NCI-H146 (cell line): ENCODE measurements around the gene CDKN1A.
"Not testable (repeated sequence)": the region's sequence is repeated elsewhere in the genome, so short reads cannot be mapped to it uniquely, and the experiment has no call there.

ENCODE experiments used
- DNase-seq: peaks from one replicate; lab custom pipeline; 2025; lab: John Stamatoyannopoulos, UW

CDKN1A gene

DNA sequence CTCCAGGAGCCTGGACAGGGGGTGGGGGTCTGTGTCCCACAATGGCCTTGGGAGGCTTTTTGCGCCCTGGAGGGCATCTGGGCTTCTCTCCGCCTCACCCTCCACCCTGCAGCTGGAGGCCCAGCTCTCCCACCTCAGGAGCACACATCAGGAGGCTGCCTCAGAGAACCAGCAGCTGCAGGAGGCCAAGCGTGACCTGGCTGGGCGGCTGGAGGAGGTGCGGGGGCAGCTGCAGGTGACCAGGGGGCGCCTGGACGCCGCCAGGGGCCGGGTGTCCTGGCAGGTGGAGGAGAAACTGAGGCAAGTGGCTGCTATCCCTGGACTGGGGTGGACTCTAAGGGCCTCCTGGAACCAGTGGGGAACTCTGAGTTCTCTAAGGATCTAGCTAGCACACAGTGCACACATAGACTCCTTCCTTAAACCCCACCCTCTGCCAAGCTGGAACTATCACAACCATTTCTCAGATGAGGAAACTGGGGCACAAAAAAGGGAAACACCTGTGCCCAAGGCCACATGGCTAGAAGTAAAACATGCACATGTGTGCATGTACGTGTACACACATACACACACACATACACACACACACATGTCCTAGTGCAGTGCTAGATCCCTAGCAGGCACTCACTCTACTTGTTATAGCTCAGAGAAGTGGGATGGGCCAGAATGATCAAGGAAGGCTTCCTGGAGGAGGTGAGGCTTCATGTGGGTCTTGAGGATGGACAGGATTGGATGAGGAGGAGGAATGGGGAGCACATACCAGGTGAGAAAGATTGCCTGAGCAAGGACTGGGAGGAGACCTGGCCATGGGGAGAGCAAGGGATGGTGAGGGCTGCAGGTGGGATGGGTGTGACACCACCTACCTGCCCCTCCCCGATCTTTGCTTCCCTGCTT, 42.0 kb downstream of the CDKN1A start:
- DNase-seq = peak; percentile 48

DNA sequence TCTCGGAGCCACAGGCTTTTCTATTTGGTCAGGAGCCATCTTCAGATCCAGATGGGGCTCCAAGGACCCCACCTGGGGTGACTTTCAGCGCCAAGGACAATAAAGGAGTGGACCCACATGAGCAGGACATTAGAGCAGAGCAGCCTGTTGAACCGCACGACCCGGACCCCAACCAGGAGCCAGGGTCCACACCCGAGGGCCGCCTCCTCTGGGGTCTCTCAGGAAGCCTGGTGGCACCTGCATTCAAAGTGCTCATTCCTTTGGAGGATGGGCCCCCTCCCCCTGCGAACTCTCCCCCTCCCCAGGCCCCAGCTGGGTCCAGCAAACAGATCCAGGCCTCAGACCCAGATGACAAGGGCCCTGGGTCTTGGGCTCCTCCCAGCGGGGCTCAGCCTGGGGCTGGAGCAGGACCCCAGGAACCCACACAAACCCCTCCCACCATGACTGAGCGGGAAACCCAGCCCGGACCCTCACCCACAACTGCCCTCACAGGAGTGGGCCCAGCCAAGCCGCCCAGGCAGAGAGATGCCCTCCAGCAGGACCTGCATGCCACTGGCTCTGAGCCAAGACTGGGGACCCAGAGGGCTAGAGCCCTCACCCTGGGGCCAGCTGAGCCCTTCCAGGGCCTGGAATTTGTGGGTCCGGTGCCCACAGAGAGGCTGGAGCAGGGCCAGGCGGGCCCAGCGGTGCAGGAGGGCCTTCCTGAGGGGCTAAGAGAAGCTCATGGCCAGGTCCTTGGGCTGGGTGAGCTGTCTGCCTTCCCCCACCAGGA, 43.0 kb downstream of the CDKN1A start:
- no peak for DNase-seq

GRCh38 chr6:36722365-36722764, 43.9 kb downstream of the CDKN1A start:
- DNase-seq = no peak

DNA sequence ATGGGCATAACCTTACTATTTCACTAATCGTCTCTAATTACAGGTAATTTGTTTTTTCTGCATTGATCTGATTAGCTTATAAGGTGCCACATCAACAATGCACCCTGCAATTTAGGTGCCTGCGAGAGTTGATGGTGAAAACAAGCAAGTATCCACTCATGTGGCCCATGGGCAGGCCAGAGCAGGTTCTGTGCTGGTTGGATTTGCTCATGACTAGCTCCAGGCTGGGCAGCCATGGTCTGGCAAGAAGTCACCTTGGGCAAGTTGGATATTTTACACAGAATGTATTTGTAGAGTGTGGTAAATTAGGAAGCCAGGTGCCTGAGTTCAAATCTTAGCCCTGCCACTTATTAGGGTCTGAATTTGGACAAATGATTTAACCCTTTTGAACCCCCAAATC, 44.4 kb downstream of the CDKN1A start:
- no peak for DNase-seq

DNA sequence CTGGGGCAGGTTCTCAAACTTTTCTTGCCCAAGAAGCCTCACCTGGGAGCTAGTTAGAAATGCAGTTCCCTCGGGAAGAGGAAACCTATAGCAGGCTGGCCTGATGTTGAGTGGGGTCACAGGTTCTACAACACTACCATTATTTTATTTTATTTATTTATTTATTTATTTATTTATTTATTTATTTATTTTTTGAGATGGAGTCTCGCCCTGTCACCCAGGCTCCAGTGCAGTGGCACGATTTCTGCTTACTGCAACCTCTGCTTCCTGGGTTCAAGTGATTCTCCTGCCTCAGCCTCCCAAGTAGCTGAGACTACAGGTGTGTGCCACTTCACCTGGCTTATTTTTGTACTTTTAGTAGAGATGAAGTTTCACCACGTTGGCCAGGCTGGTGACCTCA, 45.5 kb downstream of the CDKN1A start:
- not testable (repeated sequence) for DNase-seq

- peak; percentile 76 for DNase-seq
Measured at GRCh38 chr6:36724514-36725390, 46.2 kb downstream of the CDKN1A start.

DNA sequence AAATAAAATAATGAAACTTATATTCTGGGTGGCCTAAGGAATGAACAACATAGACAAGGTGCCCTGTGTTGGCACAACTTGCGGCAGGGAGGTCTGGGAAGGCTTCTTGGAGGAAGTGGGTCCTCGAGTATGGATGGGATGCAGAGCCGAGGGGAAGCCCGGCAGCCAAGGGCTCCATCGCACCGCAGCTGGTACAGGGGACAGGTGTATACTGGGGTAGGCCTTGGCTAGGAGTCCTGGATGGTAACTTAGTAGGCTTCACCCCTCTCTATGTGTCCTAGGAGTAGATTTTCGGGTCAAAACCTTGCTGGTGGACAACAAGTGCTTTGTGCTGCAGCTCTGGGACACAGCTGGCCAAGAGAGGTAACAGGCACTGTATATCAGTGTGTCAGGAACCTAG, 47.1 kb downstream of the CDKN1A start:
- no peak for DNase-seq

DNA sequence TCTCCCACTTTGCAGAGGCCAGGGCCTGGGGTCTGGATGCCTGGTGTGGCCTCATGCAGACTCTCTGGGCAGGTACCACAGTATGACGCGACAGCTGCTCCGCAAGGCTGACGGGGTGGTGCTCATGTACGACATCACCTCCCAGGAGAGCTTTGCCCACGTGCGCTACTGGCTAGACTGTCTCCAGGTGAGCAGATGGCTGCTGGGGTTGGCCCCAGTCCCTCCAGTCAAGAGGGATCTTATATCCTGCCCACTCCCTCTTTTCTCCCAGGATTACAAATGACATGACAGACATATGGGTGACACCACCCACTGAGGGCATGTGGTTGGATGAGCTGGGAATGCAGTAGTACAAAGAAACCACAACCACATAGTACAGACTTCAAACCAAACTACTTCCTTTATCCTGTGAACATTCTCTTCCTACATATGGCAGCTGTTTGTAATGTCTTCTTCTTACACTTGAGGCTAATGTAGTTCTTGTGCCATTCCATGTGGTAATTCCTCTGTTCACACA, 49.0 kb downstream of the CDKN1A start:
- DNase-seq = peak; percentile 31

DNA sequence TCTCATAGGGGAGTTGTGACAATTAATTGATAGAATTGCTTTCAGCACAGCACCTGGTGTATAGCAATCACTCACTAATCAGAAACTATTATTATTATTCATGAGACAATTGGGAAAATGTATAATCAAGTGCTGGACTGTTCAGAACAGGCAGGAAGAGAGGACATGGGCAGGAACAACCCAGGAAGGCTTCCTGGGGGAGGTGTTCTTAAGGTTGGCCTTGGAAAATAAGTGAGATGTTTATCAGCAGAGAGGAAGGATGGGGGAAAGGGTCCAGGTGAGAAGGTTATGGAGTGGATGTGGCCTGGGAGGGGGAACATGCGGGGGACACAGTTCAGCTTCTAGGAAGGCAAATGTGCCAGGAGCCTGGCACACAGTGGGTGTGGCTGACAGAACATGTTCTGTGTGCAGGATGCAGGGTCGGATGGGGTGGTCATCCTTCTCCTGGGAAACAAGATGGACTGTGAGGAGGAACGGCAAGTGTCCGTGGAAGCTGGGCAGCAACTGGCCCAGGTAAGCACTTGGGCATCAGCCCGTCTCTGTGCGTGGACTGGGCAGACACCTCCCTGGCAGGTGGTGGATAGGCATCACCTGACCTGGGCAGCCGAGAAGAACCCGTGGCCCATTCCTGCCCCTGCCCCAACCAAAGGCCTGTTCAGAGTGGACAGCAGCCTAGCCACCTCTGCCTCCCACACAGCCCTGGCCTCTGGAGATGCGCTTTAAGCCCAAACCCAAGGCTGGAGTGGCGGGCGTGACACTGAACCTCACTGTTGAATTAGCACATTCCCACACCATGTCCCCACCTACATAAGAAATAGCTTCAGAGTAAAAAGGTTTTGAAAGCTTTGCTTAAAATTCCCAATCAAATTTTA, 50.0 kb downstream of the CDKN1A start:
- no peak for DNase-seq

- DNase-seq = no peak
Measured at GRCh38 chr6:36729161-36729524, 50.6 kb downstream of the CDKN1A start.

DNA sequence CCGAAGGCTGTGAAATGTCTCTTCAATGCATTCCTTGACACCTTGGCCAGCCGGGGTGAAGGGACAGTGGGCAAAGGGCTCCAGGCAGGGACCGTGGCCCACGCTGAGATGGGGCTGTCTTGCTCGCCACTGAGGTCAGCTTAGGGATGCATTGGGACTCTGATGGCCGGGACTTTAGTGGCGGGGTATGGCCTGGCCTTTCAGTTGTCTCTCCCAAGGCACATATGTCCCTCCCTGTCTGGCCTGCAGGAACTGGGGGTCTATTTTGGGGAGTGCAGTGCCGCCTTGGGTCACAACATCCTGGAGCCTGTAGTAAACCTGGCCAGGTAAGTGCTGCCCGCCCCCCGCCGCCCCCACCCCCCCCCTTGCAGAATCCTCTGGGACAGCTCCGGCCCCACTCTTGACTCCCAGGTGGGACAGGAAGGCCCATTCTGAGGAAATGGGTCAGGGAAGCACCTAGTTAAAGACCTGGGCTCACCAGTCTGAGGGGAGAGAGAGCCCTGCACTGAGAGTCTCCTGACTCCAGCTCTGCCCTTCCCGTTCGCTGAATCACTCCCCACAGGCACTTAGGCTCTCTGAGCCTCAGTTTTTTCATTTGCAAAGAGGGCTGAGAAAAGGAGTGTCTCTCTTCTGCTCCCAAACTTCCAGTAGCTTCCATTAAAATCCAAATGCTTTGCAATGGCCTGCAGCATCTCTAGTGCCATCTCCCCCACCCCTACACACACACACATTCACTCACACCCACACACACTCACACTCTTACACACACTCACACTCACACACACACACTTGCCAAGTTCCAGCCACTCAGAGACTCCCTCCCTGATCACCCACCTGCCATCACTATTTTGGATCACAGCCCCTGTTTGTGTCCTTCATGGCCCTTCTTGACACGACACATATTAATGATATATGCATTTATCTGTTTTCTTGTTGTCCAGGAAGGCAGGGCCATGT, 52.2 kb downstream of the CDKN1A start:
- no peak for DNase-seq

GRCh38 chr6:36731622-36732310, 53.3 kb downstream of the CDKN1A start:
- no peak for DNase-seq

- no peak for DNase-seq
Measured at GRCh38 chr6:36733300-36733699, 54.8 kb downstream of the CDKN1A start.

DNA sequence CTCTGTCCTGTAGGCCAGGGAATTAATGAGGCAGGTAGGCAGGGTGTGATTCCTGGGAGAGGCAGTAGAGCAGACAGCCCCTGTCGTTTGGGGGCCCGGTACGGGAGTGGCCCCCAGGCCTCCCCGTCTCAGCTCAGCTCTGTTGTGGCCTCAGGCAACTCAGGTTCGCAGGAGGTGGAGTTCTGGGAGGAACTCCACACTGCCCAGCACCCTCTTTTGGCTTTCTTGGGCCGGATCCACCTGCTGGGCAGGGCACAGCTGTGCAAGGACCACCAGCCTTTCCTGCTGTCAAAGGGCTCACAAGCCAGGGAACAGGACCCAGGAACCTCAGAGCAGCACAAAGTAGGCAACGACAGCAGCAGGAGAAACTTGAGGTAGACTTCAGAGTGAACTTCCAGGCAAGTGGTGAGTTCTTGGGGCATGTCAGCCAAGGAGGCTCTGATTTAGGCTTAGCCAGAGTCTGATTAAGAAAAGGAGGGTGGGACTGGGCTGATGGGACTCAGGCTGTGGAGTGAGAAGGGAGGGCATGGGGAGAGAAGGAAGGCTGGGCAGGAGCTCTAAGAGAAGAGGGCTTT, 56.1 kb downstream of the CDKN1A start:
- no peak for DNase-seq

DNA sequence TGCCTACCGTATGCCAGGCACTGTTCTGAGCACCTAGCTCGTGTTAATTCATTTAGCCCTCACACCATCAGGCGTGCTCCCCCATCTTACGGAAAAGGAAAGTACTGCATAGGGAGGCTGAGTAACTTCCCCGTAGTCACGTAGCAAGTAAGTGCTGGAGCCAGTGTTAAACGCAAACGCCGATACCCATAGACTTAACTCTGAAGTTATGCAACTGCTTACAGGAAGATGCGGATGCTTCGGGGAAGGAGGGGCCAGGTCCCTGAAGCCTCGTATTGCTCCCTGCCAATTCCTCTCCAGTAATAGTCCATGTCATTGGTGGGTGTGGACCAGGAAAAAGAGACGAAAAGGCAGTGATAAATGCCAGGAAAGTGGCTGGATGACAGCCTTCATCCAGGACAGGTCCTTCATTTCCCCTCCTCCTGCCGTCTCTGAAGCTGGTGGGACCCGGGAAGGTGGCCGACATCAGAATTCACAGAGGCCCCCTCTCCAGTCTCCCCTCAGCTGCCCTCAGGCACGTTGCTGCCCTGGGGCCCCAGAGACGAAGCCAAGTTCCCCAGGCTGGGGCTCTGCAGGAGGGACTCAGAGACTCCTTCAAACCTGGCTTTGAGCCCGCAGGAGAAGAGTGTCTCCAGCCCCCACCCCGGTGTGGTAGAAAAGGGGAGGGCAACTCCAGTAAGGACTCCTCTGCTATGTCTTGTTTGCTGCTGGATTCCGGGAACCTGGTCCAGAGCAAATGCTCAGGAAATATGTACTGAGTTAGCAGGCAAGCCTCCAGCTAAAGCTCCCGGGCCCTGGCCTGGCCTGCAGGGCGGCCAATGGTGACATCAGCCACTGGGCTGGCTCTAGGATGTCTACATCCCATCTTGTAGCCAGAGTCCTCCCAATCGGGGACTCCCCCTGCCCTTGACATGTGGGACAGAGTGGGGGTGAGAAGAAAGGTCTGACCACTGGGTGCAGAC, 56.9 kb downstream of the CDKN1A start:
- DNase-seq = no peak
